Measurements from ENCODE around the gene SH3PXD2B.
"Not testable (repeated sequence)": the region's sequence is repeated elsewhere in the genome, so short reads cannot be mapped to it uniquely, and the experiment has no call there.

SH3PXD2B gene

GRCh38 chr5:172347496-172348052 is 106.8 kb downstream of the SH3PXD2B start:
- no peak for DNase-seq (ENCODE audit: insufficient read length, low spot score)
- FAIRE-seq, result no peak
- TF ChIP-seq POLR2A (IDR thresholded peaks at IDR 0.05; ENCODE audit: low read depth, low read length), result no peak

GRCh38 chr5:172345881-172346280 is 108.4 kb downstream of the SH3PXD2B start:
- FAIRE-seq, result no peak
- TF ChIP-seq POLR2A (IDR thresholded peaks at IDR 0.05; ENCODE audit: low read depth, low read length), result no peak

GRCh38 chr5:172344855-172345409 is 109.4 kb downstream of the SH3PXD2B start:
- no peak for TF ChIP-seq POLR2A (IDR thresholded peaks at IDR 0.05; ENCODE audit: low read depth, low read length)
- FAIRE-seq (no peak), DNase-seq (ENCODE audit: insufficient read length, low spot score) (no peak)

More at GRCh38 chr5:172345881-172346280, 108.4 kb downstream of the SH3PXD2B start:
- DNase-seq (ENCODE audit: insufficient read length, low spot score), result no peak

- FAIRE-seq (no peak), DNase-seq (ENCODE audit: insufficient read length, low spot score) (no peak)
- no peak for TF ChIP-seq POLR2A (IDR thresholded peaks at IDR 0.05; ENCODE audit: low read depth, low read length)
Measured at GRCh38 chr5:172343741-172344140, 110.6 kb downstream of the SH3PXD2B start.

- TF ChIP-seq POLR2A (IDR thresholded peaks at IDR 0.05; ENCODE audit: low read depth, low read length), result no peak
- DNase-seq (ENCODE audit: insufficient read length, low spot score), result no peak
- no peak for FAIRE-seq
Measured at GRCh38 chr5:172342918-172343317, 111.4 kb downstream of the SH3PXD2B start.

GRCh38 chr5:172339264-172340180 is 114.8 kb downstream of the SH3PXD2B start:
- no peak for TF ChIP-seq POLR2A (IDR thresholded peaks at IDR 0.05; ENCODE audit: low read depth, low read length)

GRCh38 chr5:172336676-172337285 is 117.5 kb downstream of the SH3PXD2B start:
- TF ChIP-seq POLR2A (IDR thresholded peaks at IDR 0.05; ENCODE audit: low read depth, low read length), result no peak
- FAIRE-seq (no peak), DNase-seq (ENCODE audit: insufficient read length, low spot score) (no peak)

More at GRCh38 chr5:172339264-172340180, 114.8 kb downstream of the SH3PXD2B start:
- FAIRE-seq, result no peak
- no peak for DNase-seq (ENCODE audit: insufficient read length, low spot score)

DNA sequence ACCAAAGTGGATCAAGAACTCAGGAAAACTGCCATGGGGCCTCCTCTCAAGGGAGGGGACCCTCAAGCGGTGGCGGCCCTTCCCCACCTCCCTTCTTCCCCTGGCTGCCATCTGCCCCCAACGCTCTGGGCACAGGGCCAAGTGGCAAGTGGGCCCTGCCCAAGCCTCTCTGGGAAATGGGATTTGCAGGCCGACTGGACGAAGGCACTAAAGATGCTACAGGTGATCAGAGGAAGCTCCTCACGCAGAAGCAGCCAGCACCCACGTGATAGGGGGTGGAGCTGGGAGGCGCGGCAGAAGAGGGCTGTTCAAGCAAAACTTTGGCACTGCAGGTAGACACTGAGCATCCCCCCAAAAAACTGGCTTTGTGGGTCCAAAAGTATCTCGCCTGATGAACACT is 118.1 kb downstream of the SH3PXD2B start:
- FAIRE-seq (no peak), DNase-seq (ENCODE audit: insufficient read length, low spot score) (no peak)
- TF ChIP-seq POLR2A (IDR thresholded peaks at IDR 0.05; ENCODE audit: low read depth, low read length), result no peak

- no peak for TF ChIP-seq POLR2A (IDR thresholded peaks at IDR 0.05; ENCODE audit: low read depth, low read length)
- FAIRE-seq (no peak), DNase-seq (ENCODE audit: insufficient read length, low spot score) (no peak)
Measured at GRCh38 chr5:172335721-172336120, 118.6 kb downstream of the SH3PXD2B start.

- FAIRE-seq, result no peak
- DNase-seq (ENCODE audit: insufficient read length, low spot score), result no peak
- no peak for TF ChIP-seq POLR2A (IDR thresholded peaks at IDR 0.05; ENCODE audit: low read depth, low read length)
Measured at GRCh38 chr5:172334641-172335040, 119.7 kb downstream of the SH3PXD2B start.

DNA sequence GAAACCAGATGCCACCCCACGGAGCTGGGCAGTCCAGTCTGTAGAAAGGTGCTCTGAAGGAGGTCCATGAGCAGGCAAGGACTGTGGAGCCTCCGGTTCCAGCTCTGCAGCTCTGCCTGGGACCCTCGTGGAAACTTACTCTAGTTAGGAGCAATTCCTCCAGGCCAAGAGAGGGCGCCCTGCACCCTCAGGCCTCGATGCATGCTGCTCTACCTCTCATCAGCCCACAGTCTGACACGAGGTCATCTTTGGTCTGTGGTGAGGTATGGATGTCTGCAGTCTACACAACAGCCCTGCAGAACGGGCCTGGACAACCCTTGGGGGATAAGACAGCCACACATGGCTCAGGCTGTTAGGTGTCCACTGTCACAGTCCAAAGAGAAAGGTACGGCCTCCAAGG is 120.1 kb downstream of the SH3PXD2B start:
- no peak for TF ChIP-seq POLR2A (IDR thresholded peaks at IDR 0.05; ENCODE audit: low read depth, low read length)
- no peak for DNase-seq (ENCODE audit: insufficient read length, low spot score)
- FAIRE-seq, result no peak

DNA sequence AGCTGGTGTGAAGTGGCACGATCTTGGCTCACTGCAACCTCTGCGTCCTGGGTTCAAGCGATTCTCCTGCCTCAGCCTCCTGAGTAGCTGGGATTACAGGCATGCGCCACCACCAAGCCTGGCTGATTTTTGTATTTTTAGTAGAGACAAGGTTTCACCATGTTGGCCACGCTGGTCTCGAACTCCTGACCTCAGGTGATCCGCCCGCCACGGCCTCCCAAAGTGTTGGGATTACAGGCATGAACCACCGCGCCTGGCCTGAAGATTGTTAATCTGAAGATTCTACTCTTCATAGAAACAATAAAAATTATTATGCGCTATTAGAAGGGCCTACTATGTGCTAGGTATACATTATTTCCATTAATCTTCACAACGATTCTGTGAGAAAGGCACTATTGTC is 127.4 kb downstream of the SH3PXD2B start:
- not testable (repeated sequence) for FAIRE-seq; DNase-seq (ENCODE audit: insufficient read length, low spot score)

DNA sequence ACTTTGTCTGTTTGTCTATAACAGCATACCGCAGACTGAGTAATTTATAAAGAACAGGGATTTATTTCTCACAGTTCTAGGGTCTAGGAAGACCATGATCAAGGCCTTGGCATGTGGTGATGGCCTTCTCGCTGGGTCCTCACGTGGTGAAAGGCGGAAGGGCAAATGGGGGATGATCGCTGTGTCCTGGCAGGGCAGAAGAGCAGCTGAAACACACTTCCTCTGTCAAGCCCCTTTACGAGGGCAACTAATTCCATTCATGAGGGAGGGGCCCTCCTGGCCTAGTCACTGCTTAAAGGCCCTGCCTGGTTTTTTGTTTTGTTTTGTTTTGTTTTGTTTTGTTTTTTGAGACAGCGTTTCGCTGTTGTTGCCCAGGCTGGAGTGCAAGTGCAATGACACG is 128.9 kb downstream of the SH3PXD2B start:
- DNase-seq (ENCODE audit: insufficient read length, low spot score), result no peak
- TF ChIP-seq POLR2A (IDR thresholded peaks at IDR 0.05; ENCODE audit: low read depth, low read length), result no peak
- FAIRE-seq, result no peak

Measured in H54 (cell line).